Measurements from ENCODE around the gene ASTN2. TPM values are rescaled to one million over a fixed set of nuclear protein-coding genes. Genes with fewer than 3 reads are reported as not detected.

ASTN2 gene
- total and polyA plus RNA-seq, 9 donors = 1.8 to 6.4 (median 3.2) TPM

GRCh38 chr9:117125531-117125930 is 289.3 kb downstream of the ASTN2 start:
- WGBS, 3 donors = 51 to 67% (median 59%) methylated on average over 6 of the region's 6 CpGs
- no peaks in the 10 kb centered on the region for H3K9me3 ChIP-seq
- TF ChIP-seq POLR2A (IDR thresholded peaks at IDR 0.05) = no peak
- no peak for TF ChIP-seq CTCF (IDR thresholded peaks at IDR 0.05)
- TF ChIP-seq EP300 (IDR thresholded peaks at IDR 0.05) = no peak
- no peak overlapping the region for H3K27ac ChIP-seq
- intact Hi-C loops (cut with DNase I) = no loop called here
- no peak overlapping the region for H3K4me3 ChIP-seq
- H3K4me1 ChIP-seq (ENCODE audit: insufficient read depth) = no peaks in the 10 kb centered on the region
- DNase-seq = no peak
- no peaks in the 10 kb centered on the region for H3K36me3 ChIP-seq
- H3K27me3 ChIP-seq = no peaks in the 10 kb centered on the region

GRCh38 chr9:117123729-117124128 is 291.1 kb downstream of the ASTN2 start:
- no peaks in the 10 kb centered on the region for H3K9me3 ChIP-seq
- no peak overlapping the region for H3K27ac ChIP-seq
- DNase-seq = no peak
- intact Hi-C loops (cut with DNase I) = no loop called here
- 75 to 79% (median 75%) methylated on average over 7 of the region's 7 CpGs for WGBS, 3 donors
- H3K4me1 ChIP-seq (ENCODE audit: insufficient read depth) = no peaks in the 10 kb centered on the region
- TF ChIP-seq CTCF (IDR thresholded peaks at IDR 0.05) (no peak), POLR2A (IDR thresholded peaks at IDR 0.05) (no peak), EP300 (IDR thresholded peaks at IDR 0.05) (no peak)
- no peaks in the 10 kb centered on the region for H3K27me3 ChIP-seq
- H3K36me3 ChIP-seq = no peaks in the 10 kb centered on the region
- no peak overlapping the region for H3K4me3 ChIP-seq

- no peak for DNase-seq
- no peaks in the 10 kb centered on the region for H3K4me1 ChIP-seq (ENCODE audit: insufficient read depth)
- H3K4me3 ChIP-seq = no peak overlapping the region
- no peak overlapping the region for H3K27ac ChIP-seq
- intact Hi-C loops (cut with DNase I) = no loop called here
- WGBS, 3 donors = 55 to 61% (median 58%) methylated on average over 3 of the region's 3 CpGs
- no peaks in the 10 kb centered on the region for H3K9me3 ChIP-seq
- TF ChIP-seq POLR2A (IDR thresholded peaks at IDR 0.05) (no peak), CTCF (IDR thresholded peaks at IDR 0.05) (no peak), EP300 (IDR thresholded peaks at IDR 0.05) (no peak)
- no peaks in the 10 kb centered on the region for H3K36me3 ChIP-seq
- H3K27me3 ChIP-seq = no peaks in the 10 kb centered on the region
These were observed 291.9 kb downstream of the ASTN2 start for GRCh38 chr9:117122953-117123352.

- Histone ChIP-seq H3K27ac (no peak overlapping the region), H3K4me1 (ENCODE audit: insufficient read depth) (no peaks in the 10 kb centered on the region), H3K27me3 (no peaks in the 10 kb centered on the region), H3K36me3 (no peaks in the 10 kb centered on the region), H3K4me3 (no peak overlapping the region), H3K9me3 (no peaks in the 10 kb centered on the region)
- intact Hi-C loops (cut with DNase I) = no loop called here
- 73 to 88% (median 83%) methylated on average over 1 of the region's 1 CpG for WGBS, 3 donors
- DNase-seq = no peak
- TF ChIP-seq POLR2A (IDR thresholded peaks at IDR 0.05) = no peak
- TF ChIP-seq CTCF (IDR thresholded peaks at IDR 0.05) = no peak
- TF ChIP-seq EP300 (IDR thresholded peaks at IDR 0.05) = no peak
These were observed 292.8 kb downstream of the ASTN2 start for GRCh38 chr9:117122102-117122501.

- DNase-seq = no peak
- no peaks in the 10 kb centered on the region for H3K9me3 ChIP-seq
- H3K27ac ChIP-seq = no peak overlapping the region
- no peaks in the 10 kb centered on the region for H3K36me3 ChIP-seq
- H3K27me3 ChIP-seq = no peaks in the 10 kb centered on the region
- H3K4me3 ChIP-seq = no peak overlapping the region
- intact Hi-C loops (cut with DNase I) = no loop called here
- no peaks in the 10 kb centered on the region for H3K4me1 ChIP-seq (ENCODE audit: insufficient read depth)
- TF ChIP-seq CTCF (IDR thresholded peaks at IDR 0.05) (no peak), EP300 (IDR thresholded peaks at IDR 0.05) (no peak), POLR2A (IDR thresholded peaks at IDR 0.05) (no peak)
- 72 to 82% (median 78%) methylated on average over 2 of the region's 2 CpGs for WGBS, 3 donors
These were observed 293.5 kb downstream of the ASTN2 start for GRCh38 chr9:117121316-117121715.
